ENCODE results near the gene PTGFRN.
"Not testable (repeated sequence)": the region's sequence is repeated elsewhere in the genome, so short reads cannot be mapped to it uniquely, and the experiment has no call there.

Gene PTGFRN

DNA sequence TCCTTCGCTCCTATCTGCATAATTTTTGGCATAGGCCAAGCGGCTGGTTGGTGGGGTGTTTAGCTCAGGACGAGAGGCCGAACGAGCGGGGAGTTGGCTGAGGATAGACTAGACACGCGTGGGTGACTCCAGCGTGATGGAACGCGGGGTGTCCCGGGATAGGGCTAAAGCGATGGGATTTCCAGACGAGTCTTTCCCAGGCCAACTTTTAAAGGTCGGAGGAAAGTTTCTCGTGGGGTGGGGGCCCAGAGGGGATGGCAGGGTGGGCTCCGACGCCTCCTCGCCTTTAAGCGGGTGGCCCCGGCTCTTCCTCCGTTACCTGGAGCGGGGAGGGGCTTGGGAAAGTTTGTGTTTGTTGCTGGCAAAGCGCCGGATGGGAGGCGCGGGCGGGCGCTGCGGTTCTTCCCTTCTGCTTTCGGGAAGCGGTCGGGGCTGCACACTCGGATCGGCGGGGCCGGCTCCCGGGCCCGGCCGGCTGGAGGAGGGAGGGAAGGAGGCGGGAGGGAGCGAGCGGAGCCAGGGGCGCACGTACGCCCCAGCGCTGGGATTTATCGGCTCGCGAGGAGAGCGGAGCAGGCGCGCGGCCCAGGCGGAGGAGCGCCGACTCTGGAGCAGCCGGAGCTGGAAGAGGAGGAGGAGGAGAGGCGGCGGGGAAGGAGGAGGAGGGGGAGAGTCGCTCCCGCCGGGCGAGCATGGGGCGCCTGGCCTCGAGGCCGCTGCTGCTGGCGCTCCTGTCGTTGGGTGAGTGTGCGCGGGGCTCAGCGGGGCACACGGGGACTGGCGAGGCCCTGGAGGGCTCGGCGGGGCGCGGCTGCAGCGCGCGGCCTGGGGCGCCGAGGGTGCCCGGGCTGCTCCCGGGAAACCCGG is at the start of gene PTGFRN:
TSS of gene PTGFRN (plus strand) at position 405 of the 867 bp plus-strand sequence. CDS start at position 693, 288 bp downstream.
- no peak for DNase-seq

GRCh38 chr1:116860167-116860566 is 49.5 kb upstream of the PTGFRN start:
- DNase-seq, result not testable (repeated sequence)

DNA sequence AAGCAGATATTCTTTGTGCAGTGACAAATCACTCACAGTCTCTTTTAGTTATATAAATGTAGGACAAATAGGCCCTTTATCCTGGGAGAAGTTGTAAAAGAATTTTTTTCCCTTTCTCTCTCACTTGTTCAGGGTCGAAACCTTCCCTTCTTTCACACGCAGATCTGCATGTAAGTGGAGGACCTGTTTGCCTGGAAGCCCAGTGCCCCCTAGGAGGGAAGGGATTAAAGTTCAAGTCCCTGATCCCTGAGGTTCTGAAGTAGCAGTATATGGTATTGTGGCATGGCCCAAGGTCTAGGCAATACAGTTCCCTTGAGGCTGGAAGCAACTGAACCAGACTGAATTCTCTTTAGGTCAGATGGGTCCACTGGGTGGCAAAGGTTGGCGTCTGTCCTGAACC is 48.6 kb upstream of the PTGFRN start:
- DNase-seq, result no peak

DNA sequence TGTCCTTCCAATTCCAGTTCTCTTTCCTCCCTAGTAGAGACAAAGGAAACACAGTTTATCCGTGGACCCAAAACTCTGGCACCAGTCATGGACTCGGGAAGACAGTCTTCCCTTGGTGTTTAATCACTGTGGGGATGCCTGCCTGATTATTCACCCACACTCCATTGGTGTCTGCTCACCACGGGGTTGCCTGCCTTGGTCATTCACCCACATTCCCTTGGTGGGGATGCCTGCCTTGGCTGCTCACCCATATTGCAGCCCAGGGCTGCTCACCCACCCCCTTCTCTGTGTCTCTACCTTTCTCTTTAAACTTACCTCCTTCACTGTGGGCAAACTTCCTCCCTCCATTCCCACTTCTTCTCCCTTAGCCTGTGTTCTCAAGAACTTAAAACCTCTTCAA is 46.7 kb upstream of the PTGFRN start:
- DNase-seq, result not testable (repeated sequence)

DNA sequence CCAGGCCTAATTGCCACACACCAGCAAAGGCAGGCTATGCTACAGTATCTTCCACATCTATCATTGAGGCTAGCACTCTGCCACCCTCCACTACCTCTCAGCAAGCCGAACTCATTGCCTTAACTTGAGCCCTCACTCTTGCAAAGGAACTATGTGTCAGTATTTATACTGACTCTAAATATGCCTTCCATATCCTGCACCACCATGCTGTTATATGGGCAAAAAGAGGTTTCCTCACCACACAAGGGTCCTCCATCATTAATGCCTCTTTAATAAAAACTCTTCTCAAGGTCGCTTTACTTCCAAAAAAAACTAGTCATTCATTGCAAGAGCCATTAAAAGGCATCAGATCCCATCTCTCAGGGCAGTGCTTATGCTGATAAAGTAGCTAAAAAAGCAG is 43.2 kb upstream of the PTGFRN start:
- not testable (repeated sequence) for DNase-seq

DNA sequence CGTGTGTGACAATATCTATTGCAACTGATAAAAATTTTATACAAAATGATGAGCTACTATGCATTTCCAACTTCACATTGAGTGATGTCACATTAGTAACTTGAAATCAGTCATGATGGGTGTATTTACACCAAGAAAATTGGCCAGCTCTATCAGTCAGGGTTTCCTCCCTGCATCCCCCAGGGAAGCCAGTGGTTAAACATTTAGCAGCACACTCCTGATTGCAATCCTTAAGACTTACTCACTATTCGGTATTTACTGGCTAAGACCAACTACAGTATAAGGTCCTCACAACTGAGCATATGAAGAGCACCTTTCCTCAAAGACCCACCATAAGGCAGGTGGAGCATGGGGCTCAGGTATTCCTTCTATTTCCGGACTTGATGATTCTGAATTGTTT is 41.3 kb upstream of the PTGFRN start:
- DNase-seq, result no peak

DNA sequence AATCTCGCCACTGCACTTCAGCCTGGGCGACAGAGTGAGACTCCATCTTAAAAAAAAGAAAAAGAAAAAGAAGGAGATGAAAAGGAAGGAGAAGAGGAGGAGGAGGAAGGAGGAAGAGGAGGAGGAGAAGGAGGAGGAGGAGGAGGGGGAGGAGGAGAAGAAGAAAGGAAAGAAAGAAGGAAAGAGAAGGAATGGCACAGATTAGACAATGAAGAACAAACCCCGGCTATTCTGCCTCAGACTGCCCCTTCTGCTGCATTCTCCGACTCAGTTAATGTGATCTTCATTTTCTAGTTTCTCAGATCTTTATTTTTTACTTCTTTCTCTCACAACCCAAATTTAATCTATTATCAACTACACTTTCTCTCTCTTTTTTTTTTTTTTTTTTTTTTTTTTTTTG is 40.1 kb upstream of the PTGFRN start:
- DNase-seq, result no peak

- no peak for DNase-seq
Observed at GRCh38 chr1:116870300-116870699, 39.4 kb upstream of the PTGFRN start.

DNA sequence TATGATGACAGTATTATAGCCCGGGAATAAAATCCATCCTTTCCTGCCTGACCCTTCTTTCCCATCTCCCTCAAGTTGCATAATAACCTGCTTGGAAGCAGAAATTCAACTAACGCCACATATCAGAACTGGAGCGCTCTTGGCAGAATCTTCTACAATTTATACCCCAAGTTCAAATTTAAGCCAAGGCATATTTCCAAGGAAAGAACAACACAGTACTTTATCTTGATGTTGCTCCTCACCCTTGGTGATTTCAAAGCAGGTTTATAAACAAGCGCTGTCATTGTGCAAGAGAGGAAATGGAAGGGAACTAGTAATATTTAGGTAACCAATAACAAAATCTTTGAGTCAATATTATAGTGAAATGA is 38.0 kb upstream of the PTGFRN start:
- no peak for DNase-seq

- no peak for DNase-seq
Observed at GRCh38 chr1:116873680-116874271, 35.9 kb upstream of the PTGFRN start.

- no peak for DNase-seq
Observed at GRCh38 chr1:116874733-116875249, 34.9 kb upstream of the PTGFRN start.

DNA sequence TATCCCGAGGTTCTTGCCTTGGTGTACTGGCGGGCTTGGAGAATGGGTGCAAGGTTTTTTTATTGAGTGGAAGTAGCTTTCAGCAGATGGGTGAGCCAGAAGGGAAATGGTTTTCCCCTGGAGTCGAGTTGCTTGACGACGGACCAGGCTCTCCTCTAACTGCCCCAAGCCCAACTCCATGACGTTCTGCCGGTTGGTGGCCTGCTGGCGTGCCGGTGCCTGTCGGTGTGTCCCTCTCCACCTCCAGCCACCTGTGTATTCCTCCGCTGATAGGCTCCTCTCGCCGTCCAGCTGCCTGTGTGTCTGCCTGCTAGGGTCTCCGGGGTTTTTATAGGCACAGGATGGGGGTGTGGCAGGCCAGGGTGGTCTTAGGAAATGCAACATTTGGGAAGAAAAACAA is 34.3 kb upstream of the PTGFRN start:
- no peak for DNase-seq

- DNase-seq, result not testable (repeated sequence)
Observed at GRCh38 chr1:116875946-116876345, 33.8 kb upstream of the PTGFRN start.

DNA sequence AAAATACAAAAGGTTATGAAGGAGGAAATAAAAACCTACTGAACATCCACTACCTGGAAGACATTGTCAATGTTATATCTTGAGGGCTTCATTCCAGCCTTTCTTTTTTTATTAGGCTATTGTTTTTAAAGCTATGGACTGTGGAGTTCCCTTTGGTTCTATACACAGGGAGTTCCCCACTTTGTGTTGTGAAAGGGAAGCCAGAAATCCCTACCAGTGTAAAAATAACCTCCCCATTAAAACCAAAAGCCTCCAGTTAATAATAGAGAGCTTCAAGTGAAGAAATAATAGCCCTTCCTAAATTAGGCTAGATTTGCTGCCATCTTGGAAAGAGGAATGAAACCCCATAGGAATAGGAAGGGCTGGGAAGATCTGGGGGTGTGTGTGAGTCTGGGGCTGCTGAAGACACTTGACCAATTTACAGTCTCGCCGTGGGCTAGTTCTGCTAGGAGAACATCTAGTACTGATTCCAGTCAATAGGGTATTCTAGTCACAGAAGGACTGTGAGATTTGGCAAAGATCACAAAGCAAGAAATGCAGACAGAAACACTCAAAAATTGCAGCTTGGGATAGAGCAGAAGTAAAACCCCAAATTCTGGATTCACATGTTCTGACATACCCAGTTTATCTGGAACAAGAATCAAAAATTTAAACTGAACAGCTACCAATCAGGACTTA is 32.4 kb upstream of the PTGFRN start:
- no peak for DNase-seq

- no peak for DNase-seq
Observed at GRCh38 chr1:116878804-116879477, 30.8 kb upstream of the PTGFRN start.

GRCh38 chr1:116879478-116880133 is 30.1 kb upstream of the PTGFRN start:
- no peak for DNase-seq

DNA sequence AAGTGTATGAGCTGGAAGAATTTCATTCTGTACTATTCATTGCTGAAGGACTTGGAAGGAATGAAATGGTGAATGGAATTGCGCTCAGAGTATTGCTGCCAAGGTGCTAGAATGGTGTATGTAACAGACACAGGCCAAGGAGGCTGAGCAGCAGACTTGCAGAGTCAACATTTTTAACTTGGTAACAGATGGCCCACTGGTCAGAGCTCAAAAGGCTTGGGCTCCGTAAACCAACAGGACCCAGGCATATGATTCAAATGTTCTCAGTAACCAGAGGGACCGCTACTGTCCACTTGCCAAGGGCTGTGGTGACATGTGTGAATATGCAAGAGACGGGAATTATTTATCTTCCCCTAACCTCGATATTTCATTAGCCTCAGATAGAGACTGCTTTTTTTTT is 28.8 kb upstream of the PTGFRN start:
- DNase-seq, result no peak

DNA sequence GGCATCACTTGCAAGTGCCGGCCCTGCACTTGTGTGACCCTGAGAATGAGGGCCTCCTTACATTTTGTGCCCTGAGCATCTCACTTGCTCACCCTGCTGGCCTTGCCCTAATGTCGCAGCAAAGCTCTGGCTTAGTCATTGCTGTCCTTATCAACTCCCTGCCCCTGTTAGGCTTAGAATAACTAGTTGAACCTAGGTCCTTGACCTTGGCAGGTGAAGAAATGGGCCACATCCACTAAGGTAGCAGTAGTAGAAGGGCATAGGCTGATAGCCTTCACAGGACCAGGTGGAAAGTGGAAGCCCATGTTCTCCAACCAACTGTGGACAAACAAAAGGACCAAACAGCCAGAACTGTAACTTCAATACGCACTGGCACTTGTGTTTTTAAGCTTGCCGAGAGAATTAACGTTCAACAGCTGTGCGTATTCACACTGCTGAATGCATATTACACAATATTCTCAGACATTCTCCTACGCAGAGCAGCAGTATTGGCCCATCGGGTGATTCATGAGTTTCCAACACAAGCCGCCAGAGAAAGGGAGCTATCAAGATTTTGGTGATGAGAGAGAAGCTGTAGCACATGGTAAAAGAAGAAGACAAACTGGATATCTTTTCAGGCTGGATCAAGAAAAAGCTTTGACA is 27.7 kb upstream of the PTGFRN start:
- DNase-seq, result no peak

GRCh38 chr1:116882866-116883265 is 26.9 kb upstream of the PTGFRN start:
- DNase-seq, result no peak

DNA sequence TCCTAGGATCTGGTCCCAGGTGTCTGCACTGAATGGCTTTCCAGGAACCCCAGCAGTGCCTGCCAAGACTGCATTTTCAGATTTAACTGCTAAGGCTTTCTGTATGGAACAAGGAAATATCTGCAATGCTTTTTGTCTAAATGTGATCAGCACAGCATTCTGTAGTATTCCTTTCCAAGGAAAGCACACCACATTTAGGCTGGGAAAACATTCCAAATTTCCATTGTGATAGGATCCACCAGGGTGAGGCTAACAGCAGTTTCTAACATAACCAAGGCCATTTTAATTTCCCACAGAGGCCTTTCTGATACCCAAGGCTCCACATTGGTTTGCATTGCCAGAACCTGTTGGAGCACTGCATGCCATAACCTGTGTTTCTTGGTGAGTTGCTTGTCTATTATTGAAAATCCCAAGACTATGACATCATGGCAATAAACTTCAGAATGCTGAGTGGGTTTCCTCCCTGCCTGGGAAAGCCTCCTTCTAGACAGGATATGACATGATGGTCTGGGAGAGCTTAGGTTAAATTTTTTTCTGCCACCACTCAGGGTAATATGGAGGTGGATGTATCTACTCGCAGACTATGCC is 23.3 kb upstream of the PTGFRN start:
- DNase-seq, result no peak

- DNase-seq, result no peak
Observed at GRCh38 chr1:116887212-116887611, 22.5 kb upstream of the PTGFRN start.

DNA sequence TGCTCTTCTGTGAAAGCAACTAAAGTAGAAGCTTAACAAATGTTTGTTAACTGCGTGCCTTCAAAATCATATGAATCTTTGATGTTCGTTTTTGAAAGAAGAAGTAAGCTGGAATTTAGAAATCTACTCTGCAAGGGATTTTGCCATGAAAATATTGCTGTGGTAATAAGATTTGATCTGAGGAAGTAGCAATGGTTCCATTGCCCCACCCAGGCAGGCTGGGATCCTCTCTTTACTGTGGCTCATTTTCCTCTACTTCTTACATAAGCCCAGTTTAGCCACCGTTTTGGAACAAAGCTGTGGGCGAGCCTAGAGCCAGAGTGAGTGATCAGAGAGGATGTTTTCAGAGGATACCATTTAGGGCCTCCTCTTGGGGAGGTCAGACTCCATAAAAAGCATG is 20.3 kb upstream of the PTGFRN start:
- no peak for DNase-seq
